Body of pancreas (tissue), 4 donors: Measurements from ENCODE around the gene AKT3. TPM values are rescaled to one million over a fixed set of nuclear protein-coding genes. Genes with fewer than 3 reads are reported as not detected.
"Not testable (repeated sequence)": the region's sequence is repeated elsewhere in the genome, so short reads cannot be mapped to it uniquely, and the experiment has no call there.

Source experiments
- ATAC-seq: fragments of 150-250 bp; one replicate; pipeline ENCODE4 v1.9.1; 2016
- DNase-seq, 4 donors: peaks; one replicate each; pipeline ENCODE4 v3.0.0-alpha.2; 2019
- H3K27ac ChIP-seq, 4 donors: fragments of 200-600 bp; sonication (generic); 1 replicate in 3 of 4; 2 replicates in 1 of 4; pipeline versions ENCODE4 v1.5.1 to v1.6.1; 2016 to 2019; ENCODE audit warnings: mild to moderate bottlenecking in 1 of 4, mixed read lengths in 1 of 4, moderate library complexity in 1 of 4
- H3K27me3 ChIP-seq, 2 donors: fragments of 200-600 bp; sonication (generic); one replicate each; pipeline ENCODE4 v1.6.0; 2016; ENCODE audit warnings: mild to moderate bottlenecking in 1 of 2
- H3K36me3 ChIP-seq, 2 donors: fragments of 200-600 bp; sonication (generic); replicated peaks in 1 of 2; 2 replicates each; pipeline ENCODE4 v1.5.1; 2016; ENCODE audit warnings: low read depth in 2 of 2; ENCODE audit not compliant: insufficient read depth in 1 of 2
- H3K4me1 ChIP-seq: fragments of 200-600 bp; sonication (generic); one replicate; pipeline ENCODE4 v1.6.0; 2016
- H3K4me3 ChIP-seq, 2 donors: fragments of 200-600 bp; sonication (generic); 1 replicate in 1 of 2; 2 replicates in 1 of 2; pipeline ENCODE4 v1.5.1; 2016 to 2019
- H3K9me3 ChIP-seq, 3 donors: fragments of 200-600 bp; sonication (generic); 1 replicate in 2 of 3; 2 replicates in 1 of 3; pipeline ENCODE4 v1.5.1; 2016
- POLR2A ChIP-seq, 3 donors: fragments of 450-650 bp; IDR thresholded peaks; one replicate each; pipeline ENCODE4 v1.6.1; 2016; ENCODE audit warnings: antibody characterized with exemption in 3 of 3, mild to moderate bottlenecking in 2 of 3
- WGBS, 2 donors: methylation state at CpG; one replicate each; pipeline ENCODE4 v1.1.5; 2017; 5-methylcytosine and 5-hydroxymethylcytosine counted together
- intact Hi-C: fragments of 100-400 bp; cut with DNase I; formaldehyde crosslinking; loops from one replicate; pipeline ENCODE4 v1.15.1; 2023
- total RNA-seq, 2 donors: library from RNA; depleted of rRNA; stranded (reverse); fragments of >200 nt; gene quantifications; one replicate each; pipeline ENCODE4 v1.1.0, GENCODE V29; 2016
- TF ChIP-seq, protein P1 (sequence below), 7 experiments: fragments of 450-650 bp in 4 of 7; fragments of 200-600 bp in 3 of 7; sonication (generic) in 3 of 7; IDR thresholded peaks; one replicate each; pipeline ENCODE4 v1.5.1; 2016 to 2019; ENCODE audit warnings: antibody characterized with exemption in 7 of 7

AKT3 gene
- total RNA-seq, 2 donors from 2014 or later, result 14.0 to 24.7 TPM

- H3K4me1 ChIP-seq, result no peaks in the 10 kb centered on the region
- H3K27me3 ChIP-seq, result no peaks in the 10 kb centered on the region
- DNase-seq (no peak), ATAC-seq (no peak)
- no peak for TF ChIP-seq POLR2A (IDR thresholded peaks at IDR 0.05)
- TF ChIP-seq, protein P1, sequence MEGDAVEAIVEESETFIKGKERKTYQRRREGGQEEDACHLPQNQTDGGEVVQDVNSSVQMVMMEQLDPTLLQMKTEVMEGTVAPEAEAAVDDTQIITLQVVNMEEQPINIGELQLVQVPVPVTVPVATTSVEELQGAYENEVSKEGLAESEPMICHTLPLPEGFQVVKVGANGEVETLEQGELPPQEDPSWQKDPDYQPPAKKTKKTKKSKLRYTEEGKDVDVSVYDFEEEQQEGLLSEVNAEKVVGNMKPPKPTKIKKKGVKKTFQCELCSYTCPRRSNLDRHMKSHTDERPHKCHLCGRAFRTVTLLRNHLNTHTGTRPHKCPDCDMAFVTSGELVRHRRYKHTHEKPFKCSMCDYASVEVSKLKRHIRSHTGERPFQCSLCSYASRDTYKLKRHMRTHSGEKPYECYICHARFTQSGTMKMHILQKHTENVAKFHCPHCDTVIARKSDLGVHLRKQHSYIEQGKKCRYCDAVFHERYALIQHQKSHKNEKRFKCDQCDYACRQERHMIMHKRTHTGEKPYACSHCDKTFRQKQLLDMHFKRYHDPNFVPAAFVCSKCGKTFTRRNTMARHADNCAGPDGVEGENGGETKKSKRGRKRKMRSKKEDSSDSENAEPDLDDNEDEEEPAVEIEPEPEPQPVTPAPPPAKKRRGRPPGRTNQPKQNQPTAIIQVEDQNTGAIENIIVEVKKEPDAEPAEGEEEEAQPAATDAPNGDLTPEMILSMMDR (IDR thresholded peaks at IDR 0.05), result no peak
- no peaks in the 10 kb centered on the region for H3K36me3 ChIP-seq
- 74 to 86% methylated on average over 5 of the region's 5 CpGs for WGBS, 2 donors
- intact Hi-C loops, result no loop called here
- no peak overlapping the region for H3K27ac ChIP-seq
- no peaks in the 10 kb centered on the region for H3K9me3 ChIP-seq
- H3K4me3 ChIP-seq, result no peak overlapping the region
Observed at GRCh38 chr1:243667133-243667532, 182.9 kb downstream of the AKT3 start.

DNA sequence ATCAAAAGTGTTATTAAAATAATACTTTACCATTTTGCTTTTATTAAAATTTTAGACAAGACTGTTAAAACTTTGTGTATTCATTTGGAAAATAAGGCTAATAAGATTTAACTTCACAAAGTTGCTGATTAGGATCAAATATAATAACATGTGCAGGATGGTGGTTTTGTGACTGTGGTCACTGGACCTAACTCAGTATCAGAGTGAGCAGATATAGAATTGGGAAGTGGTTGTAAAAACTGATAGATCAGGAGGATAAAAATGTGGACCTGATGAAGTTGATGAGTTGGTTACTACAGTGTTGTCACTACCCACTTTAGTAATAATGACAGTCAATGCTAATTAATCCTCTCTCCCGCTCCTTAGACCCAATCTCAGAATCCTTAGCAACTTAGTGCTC lies 186.4 kb downstream of the AKT3 start:
- ATAC-seq, result no peak

GRCh38 chr1:243662169-243662568 lies 187.9 kb downstream of the AKT3 start:
- 63 to 100% methylated on average over 1 of the region's 1 CpG for WGBS, 2 donors
- H3K27ac ChIP-seq, H3K36me3 ChIP-seq, intact Hi-C loops, DNase-seq, ATAC-seq, H3K27me3 ChIP-seq, H3K4me1 ChIP-seq, H3K4me3 ChIP-seq, H3K9me3 ChIP-seq: not testable (repeated sequence)

More for the DNA sequence above, 186.4 kb downstream of the AKT3 start:
- no peaks in the 10 kb centered on the region for H3K27me3 ChIP-seq
- no peaks in the 10 kb centered on the region for H3K36me3 ChIP-seq
- H3K4me1 ChIP-seq, result no peaks in the 10 kb centered on the region
- no peak for TF ChIP-seq POLR2A (IDR thresholded peaks at IDR 0.05)
- TF ChIP-seq, protein P1 (IDR thresholded peaks at IDR 0.05), result no peak
- H3K27ac ChIP-seq, result no peak overlapping the region
- intact Hi-C loops, result no loop called here
- H3K4me3 ChIP-seq, result no peak overlapping the region
- no peaks in the 10 kb centered on the region for H3K9me3 ChIP-seq
- DNase-seq, result no peak
- WGBS, 2 donors, result 96 to 97% methylated on average over 1 of the region's 1 CpG

DNA sequence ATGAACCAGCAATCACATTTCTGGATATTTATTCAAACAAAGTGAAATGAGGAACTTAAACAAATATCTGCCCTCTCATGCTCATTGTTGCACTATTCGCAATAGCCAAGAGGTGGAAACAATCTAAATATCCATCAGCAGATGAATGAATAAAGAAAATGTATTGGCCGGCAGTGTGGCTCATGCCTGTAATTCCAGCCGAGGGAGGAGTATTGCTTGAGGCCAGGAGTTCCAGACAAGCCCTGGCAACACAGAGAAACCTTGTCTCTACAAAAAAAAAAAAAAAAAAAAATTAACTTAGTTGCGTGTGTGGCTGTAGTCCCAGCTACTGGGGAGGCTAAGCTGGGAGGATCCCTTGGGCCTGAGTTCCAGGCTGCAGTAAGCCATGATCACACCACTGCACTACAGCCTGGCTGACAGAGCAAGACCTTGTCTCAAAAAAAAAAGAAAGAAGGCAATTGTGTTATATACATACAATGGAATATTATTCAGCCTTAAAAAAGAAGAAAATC lies 191.4 kb downstream of the AKT3 start:
- no peaks in the 10 kb centered on the region for H3K4me1 ChIP-seq
- DNase-seq (no peak), ATAC-seq (no peak)
- WGBS, 2 donors, result 80 to 83% methylated on average over 4 of the region's 4 CpGs
- H3K36me3 ChIP-seq, result no peaks in the 10 kb centered on the region
- TF ChIP-seq, protein P1 (IDR thresholded peaks at IDR 0.05), result no peak
- no peak for TF ChIP-seq POLR2A (IDR thresholded peaks at IDR 0.05)
- H3K9me3 ChIP-seq, result no peaks in the 10 kb centered on the region
- no peak overlapping the region for H3K27ac ChIP-seq
- H3K4me3 ChIP-seq, result no peak overlapping the region
- intact Hi-C loops, result no loop called here
- no peaks in the 10 kb centered on the region for H3K27me3 ChIP-seq

GRCh38 chr1:243657793-243658192 lies 192.2 kb downstream of the AKT3 start:
- Histone ChIP-seq H3K9me3 (no peaks in the 10 kb centered on the region), H3K36me3 (no peaks in the 10 kb centered on the region), H3K4me1 (no peaks in the 10 kb centered on the region), H3K4me3 (no peak overlapping the region), H3K27me3 (no peaks in the 10 kb centered on the region), H3K27ac (no peak overlapping the region)
- DNase-seq (no peak), ATAC-seq (no peak)
- TF ChIP-seq, protein P1 (IDR thresholded peaks at IDR 0.05), result no peak
- no peak for TF ChIP-seq POLR2A (IDR thresholded peaks at IDR 0.05)
- intact Hi-C loops, result no loop called here
- 70 to 73% methylated on average over 1 of the region's 1 CpG for WGBS, 2 donors

GRCh38 chr1:243649530-243649929 lies 200.5 kb downstream of the AKT3 start:
- WGBS, 2 donors, result 88 to 94% methylated on average over 3 of the region's 3 CpGs
- H3K4me3 ChIP-seq, H3K27me3 ChIP-seq, DNase-seq, H3K27ac ChIP-seq, H3K9me3 ChIP-seq, H3K36me3 ChIP-seq, ATAC-seq, intact Hi-C loops, H3K4me1 ChIP-seq: not testable (repeated sequence)
